ENCODE data around the gene BAG1.

BAG1 gene

DNA sequence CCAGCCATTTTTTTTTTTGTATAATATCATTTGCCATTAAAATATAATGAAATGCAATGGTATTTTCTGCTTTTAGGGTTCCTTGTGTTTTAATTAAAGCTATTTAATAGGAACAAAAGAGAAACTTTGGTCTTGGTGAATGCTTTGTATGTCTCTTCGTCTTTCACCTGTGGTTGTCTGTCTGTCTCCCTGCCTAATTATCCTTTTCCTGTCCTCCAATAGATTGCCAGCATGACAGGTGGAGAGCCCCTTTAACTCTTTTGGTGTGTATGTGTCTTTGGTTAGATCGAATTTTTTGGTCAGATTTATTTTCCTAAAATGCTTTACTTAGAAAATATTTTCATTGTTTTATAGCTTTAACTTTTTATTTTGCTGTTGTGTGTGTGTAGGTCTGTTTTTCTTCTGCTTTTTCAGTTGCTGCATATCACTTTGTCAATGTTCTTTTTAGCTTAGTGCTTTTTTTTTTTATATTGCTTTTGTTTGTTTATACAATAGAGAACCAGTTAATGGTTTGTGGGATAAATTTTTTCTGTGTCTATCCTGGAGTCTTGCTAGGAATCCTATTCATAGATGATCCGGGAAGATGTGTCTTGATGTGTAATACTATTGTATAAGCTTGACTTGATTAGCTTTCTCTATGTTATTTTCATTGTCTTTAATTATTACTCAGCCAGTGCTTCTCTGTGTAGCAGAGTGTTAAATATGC lies 8.9 kb upstream of the BAG1 start:
- DNase-seq (ENCODE audit: low read depth), result no peak

DNA sequence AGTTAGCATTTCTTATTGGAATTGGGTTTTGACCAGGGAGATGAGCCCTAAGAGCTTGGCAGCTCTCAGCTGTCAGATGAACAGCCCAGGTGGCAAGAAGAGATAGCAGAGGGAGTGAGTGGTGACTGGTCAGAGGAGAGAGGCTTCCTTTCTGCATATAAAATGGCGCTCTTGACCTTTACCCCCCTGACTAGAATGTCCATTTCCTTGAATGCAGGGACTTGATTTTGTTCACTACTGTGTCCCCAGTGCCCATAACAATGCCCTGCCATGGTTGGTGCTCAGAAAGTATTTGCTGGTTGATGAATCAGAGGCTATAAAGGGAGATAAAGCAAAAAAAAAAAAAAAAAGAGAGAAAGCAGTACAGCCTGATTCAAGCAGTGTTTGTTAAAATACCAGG lies 7.6 kb upstream of the BAG1 start:
- DNase-seq (ENCODE audit: low read depth), result no peak

DNA sequence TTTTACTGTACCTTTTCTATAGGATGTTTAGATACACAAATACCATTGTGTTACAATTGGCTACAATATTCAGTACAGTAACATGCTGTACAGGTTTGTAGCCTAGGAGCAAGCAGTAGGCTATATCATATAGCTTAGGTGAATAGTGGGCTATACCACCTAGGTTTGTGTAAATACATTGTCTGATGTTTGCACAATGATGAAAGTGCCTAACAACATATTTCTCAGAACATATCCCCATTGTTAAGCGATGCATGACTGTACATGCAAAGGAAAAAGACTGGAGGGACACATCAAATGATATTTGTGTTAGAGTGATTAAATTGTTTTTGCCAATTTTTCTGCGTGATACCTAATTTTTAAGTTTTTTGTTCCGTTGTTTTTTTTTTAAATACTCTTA lies 5.6 kb upstream of the BAG1 start:
- DNase-seq (ENCODE audit: low read depth), result no peak

DNA sequence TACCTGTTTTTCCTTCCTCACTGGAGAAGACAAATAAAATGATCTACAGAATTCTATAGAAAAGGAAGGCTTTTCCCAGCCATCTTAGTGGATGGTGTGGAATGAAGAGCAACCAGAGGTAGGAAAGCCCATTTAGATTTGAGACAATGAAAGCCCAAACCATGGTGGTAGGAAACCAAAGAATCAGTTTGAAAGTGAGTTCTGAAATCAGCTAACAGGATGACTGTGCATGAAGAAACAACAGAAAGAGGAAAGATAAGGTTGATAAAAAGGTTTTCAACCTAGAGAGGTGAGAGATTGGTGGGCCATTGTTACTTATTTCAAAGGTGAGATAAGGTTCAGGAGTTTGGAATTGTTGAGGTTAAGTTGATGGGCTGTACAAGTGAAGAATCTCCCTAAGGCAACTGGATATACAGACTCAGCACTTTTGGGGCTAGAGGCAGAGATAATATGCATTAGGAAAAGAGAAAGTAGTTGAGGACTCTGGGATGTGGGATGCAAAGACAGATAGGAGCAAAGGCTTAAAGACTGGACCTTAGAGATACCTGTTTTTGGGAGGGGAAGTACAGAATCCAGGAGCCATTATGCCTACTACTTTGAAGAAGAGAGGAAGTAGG lies 2.8 kb upstream of the BAG1 start:
- DNase-seq (ENCODE audit: low read depth), result no peak

DNA sequence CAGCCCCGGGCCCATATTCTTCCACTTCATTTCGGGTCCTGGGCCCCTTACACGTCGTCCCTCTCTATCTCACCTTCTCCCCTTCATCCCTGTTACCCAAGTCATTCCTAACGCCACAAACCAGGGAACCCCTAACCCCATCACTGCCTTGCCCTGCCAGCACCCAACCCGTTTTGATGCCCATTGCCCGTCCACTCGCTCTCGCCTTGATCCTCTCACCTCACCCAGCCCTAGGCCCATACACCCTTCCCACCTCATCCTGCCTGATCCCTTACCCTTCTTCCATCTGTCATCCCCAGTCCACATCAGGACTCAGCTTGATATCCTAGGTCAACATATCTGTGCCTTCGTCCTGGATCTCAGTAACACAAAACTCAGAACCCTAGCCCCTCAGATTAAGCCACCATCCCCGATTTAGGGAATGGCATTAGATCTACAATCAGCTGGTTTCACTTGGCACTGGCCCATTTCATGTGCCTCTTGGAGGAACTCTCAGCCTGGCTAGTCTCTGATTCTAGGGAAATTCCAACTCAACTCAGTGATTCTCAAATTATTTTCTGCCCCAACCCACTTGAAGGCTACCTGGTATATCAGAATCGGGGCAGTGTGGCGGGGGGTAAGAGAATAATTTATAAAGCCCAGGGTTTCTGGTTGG lies 830 bp upstream of the BAG1 start:
- no peak for DNase-seq (ENCODE audit: low read depth)

DNA sequence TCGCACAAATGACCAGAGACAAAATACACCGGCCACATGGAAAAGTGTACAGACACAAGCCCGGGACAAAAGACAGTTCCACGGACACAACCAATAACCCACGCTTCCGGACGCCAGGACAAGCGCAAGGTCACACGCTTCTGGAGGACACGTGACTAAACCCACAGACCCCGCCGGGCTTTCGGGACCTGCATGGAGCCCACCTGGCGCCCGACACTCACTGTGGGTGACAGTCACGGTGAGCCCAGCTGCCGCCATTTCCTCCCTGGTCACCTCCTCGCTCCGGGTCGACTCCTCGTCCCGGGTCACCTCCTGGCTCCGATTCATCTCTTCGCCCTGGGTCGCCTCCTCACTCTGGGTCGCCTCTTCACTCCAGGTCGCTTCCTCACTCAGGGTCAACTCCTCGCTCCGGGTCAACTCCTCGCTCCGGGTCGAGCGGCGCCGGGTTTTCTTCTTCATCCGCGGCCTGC lies 470 bp downstream of the BAG1 start:
- DNase-seq (ENCODE audit: low read depth), result peak; percentile 12

DNA sequence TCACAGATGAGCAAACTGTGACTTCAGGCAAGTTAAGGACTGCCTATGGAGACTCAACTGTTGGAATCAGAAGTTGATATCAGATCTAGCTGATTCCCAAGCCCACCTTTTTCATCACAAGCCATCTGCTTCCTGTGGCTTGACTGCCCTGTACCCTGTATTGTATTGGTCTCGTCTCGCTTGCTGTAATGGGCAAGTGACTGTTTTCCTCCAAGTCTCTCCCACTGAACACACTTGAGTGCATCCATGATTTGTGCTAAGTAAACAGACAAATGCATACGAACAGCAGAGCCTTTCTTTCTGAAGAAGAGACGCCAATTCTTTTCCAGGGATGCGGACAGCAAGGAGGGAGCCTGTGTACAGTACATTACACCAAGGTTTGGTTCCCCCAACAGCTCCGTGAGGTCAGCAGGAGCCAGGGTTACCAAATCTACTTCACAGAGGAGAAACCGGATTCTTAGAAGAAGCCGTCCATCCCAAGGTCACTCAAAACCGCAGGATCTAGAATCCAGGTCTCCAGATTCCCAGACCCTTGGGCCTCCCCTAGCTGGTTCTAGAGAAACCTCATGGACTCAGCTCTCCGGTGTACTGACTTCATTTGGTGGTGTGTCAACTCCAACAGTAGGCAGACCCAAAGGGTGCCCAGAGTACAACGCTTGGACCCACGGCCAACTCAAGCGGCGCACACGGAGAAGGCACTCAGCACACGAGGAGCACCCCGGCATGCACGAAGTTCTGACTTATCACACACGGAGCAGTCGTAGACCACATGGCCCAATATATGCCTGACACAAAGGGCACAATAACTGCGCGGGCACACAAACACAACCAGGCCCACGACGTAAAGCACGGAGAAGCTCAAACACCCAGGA lies 1.1 kb downstream of the BAG1 start:
- peak; percentile 7 for DNase-seq (ENCODE audit: low read depth)

DNA sequence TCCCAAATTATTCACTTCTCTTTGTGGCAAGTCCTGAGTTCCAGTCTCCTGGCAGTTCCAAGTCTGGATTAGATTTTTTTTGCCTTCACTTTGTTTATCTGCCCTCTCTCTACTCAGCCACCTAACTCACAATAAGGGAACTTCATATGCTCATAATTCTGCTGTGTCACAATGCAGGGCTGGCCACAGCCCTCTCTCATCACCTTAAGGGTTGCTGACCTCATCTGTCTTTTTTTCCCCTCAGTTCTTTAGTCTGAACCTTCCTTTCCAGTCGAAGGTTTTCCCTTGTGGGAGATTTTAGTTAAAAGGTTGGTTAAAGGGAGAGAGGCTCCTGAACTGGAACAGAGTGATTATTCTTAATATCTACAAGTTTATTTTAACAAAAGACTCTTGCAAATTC lies 4.1 kb downstream of the BAG1 start:
- no peak for DNase-seq (ENCODE audit: low read depth)

DNA sequence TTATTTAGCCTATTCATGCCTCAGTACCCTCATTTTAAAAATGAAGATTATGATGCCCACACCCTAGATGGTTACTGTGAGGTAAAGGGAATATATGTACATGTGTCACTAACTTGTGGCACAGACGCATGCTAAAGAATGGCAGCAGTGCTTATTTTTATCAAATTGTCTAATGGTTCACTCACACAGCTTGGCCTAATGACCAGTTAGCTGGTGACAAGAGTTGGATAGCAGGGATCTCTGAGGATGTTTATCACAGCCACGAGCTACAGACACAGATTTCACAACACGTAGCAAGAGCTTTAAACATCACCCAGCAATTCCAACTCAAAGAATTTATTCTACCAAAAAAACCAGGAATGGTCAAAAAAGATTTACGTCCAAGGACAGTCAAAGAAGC lies 7.2 kb downstream of the BAG1 start:
- no peak for DNase-seq (ENCODE audit: low read depth)

DNA sequence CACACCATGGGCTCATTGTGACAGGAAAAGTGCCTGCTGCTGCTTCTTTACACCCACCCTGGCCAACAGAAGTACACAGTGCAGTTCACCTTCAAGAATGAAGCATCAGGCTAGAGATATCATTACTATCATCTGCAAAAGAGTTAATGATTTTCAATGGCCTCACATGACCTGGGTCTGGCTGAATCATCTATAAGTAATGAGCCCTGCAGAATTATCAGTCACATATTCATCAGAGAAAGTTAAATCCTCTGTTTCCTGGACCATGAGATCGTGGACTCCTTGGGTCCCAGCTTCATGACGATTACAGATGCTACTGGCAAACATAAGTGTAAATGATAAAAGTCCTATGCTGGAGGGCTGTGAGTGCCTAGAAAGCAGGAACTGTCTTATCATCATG lies 8.3 kb downstream of the BAG1 start:
- no peak for DNase-seq (ENCODE audit: low read depth)

DNA sequence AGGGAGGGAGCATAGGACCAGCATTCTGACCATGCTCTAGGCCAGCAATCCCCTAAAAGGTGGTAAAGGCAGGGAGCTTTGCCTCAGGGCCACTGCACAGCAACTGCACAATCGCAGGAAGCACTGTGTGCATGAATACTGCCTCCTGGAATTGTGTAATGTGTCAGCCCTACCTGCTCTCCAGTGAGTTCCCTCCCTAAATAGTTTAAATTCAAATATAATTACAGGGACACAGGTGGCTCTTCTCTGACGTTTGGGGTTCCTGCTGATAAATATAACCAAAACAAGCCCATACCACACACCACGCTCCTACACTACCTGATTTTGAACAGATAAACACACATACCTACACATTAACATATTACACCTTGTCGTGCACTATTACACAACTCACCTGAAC lies 9.0 kb downstream of the BAG1 start:
- DNase-seq (ENCODE audit: low read depth), result no peak

DNA sequence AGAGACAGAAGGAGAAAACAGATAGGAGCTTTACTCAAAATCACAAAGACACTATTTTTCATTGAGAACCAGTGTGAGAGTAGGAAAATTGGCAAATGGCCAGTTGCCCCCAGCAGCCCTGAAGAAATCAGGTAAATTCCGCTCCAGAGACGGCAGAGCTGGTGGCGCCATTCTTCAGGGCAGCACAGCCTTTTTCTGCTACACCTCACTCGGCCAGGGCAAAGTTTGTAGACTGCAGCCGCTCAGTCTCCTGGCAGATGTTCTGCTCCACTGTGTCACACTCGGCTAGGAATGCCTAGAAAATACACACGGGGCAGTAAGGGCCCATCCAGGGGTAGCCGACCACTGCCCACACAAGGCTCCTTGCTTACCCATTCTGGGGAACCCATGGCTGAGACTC lies 9.5 kb downstream of the BAG1 start:
- no peak for DNase-seq (ENCODE audit: low read depth)

DNA sequence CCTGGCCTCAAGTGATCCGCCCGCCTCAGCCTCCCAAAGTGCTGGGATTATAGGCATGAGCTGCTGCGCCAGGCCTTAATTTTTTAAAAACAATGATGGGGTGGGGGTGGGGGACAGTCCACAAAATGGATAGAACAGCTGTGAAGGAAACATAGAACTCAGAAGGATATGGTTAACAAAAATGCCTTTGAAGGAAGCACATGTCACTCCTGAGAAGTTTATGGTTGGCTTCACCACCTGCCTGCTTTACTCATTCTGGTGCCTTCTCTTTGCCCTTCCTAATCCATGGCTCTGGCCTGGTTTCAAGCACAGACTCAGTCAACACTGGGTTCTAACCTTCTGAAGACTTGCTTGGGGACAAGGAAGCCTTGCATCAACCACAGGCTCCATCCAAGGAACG lies 10.3 kb downstream of the BAG1 start:
- DNase-seq (ENCODE audit: low read depth), result no peak

DNA sequence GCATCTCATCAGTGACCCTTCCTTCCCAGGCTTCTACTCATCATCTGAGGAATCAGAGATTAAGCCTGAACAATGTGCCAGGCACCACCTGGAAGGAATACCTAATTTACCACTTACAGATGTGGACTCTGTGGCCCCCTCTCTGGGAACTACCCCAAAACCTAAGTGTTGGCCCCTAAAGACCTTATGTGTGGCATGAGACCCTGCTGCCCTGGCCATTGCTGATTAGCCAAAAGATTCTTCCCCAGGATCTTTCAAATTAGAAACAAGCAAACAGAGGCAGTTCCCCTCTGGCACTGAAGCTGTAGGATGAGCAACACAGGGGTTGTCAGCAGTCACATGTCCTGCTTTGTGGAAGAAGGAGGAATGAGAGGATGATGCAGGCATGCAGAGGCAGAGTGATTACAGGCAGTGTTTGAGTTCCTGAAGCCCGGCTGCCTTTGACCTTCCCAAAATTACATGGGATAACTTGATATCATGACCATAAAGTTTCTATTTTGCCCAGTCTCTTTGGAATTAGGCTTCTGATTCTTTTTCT lies 14.0 kb downstream of the BAG1 start:
- DNase-seq (ENCODE audit: low read depth), result no peak

DNA sequence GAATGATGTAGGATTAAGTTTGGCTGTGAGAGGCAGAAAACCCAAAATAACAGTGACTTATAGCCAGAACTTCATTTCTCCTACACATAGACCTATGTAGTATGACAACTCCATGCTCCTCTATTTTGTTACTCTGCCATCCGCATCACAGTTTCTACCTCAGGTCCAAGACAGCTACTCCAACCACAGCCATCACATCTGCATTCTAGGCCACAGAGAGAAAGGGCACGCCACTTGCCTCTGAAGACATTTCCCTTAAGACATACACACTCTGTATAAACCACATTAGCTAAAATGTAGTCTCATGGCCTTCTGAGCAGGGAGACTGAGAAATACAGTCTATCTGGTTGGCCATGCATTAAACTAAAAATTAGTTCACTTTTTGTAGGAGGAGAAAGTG lies 14.5 kb downstream of the BAG1 start:
- DNase-seq (ENCODE audit: low read depth), result no peak

DNA sequence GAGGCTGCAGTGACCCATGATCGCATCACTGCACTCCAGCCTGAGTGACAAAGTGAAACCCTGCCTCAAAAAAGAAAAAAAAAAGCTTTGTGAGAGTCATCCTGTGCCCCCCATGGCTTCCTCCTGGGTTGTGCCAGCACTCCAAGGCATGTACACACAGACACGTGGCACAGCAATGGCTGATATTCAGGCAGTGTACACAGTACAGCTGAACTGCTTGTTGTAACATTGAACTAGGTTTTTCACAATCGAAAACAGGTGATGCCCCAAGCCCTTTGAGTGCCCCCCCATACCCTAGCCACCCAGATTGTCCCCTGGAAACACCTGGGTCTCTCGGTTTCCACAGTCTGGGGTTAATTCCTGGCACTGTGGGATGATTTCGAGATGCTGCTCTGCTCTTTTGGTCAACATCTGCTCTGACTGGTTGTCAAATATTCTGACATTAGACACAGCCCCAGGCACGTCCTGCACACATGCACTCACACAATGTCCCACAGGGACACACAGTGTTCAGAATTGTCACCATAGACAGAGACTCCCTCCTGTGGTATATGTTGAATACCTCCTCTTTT lies 15.3 kb downstream of the BAG1 start:
- DNase-seq (ENCODE audit: low read depth), result no peak

DNA sequence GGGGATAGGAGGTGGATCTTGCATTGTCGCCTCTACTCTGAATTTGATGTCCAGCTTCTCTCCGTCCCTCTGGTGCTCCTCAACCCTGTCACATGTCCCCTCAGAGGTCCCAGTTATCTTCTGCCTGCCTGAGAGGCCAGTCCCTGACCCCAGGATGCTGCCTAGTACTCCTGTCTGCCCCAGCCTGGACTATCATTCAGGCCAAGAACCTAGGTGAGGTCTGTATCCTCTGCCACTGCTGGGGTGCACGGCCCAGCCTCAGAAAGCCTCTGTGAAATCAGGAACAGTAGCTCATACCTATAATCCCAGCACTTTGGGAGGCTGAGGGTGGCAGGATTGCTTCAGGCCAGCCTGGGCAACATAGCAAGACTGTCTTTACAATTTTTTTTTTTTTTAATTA lies 15.9 kb downstream of the BAG1 start:
- no peak for DNase-seq (ENCODE audit: low read depth)

DNA sequence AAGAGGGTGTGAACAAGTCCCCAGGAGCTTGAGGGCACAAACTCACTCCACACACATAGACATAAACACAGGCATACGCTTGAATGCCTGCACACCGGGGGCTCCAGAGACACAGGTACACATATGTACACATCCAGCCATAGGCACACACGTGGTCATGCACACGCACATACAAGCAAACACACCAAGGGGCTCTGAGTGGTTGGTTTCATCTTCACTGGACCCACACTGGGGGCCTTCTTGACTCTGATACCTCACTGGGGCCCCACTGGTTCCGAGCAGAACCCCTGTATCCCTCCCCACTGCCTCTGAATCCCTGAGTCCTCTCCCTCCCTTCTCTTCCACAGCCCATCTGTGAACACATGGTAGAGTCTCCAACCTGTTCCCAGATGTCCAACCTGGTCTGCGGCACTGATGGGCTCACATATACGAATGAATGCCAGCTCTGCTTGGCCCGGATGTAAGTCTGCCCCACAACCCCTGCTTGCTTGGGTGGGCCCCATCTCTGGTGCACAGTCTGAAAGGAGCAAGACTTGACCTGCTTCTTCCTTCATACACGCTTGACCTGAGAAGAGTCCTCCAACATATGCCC lies 18.1 kb downstream of the BAG1 start:
- no peak for DNase-seq (ENCODE audit: low read depth)

DNA sequence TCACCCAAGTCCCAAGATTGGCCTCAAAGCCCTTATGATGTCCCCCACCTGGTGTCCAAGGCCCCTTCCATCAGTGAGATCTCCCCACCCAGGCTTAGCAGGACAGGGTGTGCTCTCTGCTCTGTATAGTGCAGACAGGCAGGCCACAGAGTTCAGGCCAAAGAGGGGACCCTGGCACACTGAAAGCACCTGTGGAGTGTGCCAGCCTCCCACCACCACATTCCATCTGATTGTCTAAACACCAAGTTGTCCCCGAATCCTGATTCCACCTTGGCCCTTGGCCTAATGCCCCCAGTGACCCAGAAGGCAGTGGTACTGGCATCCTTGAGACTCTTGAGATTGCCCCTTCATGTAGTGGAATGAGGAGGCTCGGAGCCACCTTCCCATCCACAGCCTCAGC lies 19.2 kb downstream of the BAG1 start:
- no peak for DNase-seq (ENCODE audit: low read depth)

DNA sequence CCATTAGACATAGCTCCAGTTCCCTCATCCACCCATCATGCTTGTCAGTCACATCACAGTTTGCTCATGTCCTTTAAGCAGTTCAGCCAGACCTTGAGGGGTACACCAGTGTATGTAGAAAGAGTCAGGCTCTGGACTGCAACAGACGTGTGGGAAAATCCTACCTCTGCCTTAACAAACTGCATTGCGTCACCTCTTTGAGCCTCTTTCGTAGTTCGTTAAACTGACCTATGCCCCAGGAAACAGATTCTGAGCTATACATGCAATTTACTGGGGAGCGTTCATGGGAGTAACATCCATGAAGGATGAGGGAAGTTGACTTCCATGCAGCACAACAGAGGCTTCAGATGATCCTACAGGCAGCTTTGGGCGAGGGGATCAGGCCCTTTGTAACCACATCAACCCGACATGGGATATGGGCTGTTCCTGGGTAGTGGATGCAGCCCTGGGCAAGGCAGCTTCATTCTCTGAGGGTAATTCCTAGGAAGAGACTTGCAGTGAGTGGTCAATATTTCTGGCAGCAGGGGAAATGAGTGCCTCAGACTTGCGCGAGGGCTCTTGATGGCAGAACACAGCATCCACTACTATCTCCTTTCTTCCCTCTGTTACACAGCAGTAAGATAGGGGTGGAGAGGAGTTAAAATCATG lies 20.2 kb downstream of the BAG1 start:
- no peak for DNase-seq (ENCODE audit: low read depth)

DNA sequence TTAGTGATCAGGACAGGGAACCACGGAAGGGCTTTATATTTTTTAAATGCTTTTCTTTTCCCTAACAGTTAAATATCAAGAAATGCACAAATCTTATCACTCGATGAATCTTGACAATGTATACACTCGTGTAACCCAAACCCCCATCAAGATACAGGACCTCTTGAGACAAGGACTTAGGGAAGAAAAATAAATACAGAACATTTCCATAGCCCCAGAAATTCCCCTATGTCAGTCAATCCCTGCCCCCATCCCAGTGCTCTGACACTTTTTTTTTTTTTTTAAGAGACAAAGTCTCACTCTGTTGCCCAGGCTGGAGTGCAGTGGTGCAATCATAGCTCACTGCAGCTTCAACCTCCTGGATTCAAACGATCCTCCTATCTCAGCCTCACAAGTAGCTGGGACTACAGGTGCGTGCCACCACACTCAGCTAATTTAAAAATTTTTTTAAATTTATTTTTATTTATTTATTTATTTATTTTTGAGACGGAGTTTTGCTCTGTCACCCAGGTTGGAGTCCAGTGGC lies 21.8 kb downstream of the BAG1 start:
- DNase-seq (ENCODE audit: low read depth), result no peak
